GM18861 (cell line): ENCODE data around the gene PIGZ.
A peak's percentile ranks its signal among the peaks of the same experiment; 100 is the strongest.
"Not testable (repeated sequence)": the region's sequence is repeated elsewhere in the genome, so short reads cannot be mapped to it uniquely, and the experiment has no call there.

Source experiments
- ATAC-seq: cut with Tn5 transposase; IDR thresholded peaks from one replicate; pipeline ENCODE4 v1.9.1; 2021; ENCODE audit not compliant: unreplicated experiment

Gene PIGZ

GRCh38 chr3:196949750-196950149 lies 18.9 kb downstream of the PIGZ start:
- no peak for ATAC-seq

- no peak for ATAC-seq
Observed at GRCh38 chr3:196949285-196949619, 19.4 kb downstream of the PIGZ start.

- no peak for ATAC-seq
Observed at GRCh38 chr3:196948442-196949284, 20.0 kb downstream of the PIGZ start.

- no peak for ATAC-seq
Observed at GRCh38 chr3:196947860-196948441, 20.7 kb downstream of the PIGZ start.

GRCh38 chr3:196947136-196947859 lies 21.3 kb downstream of the PIGZ start:
- no peak for ATAC-seq

DNA sequence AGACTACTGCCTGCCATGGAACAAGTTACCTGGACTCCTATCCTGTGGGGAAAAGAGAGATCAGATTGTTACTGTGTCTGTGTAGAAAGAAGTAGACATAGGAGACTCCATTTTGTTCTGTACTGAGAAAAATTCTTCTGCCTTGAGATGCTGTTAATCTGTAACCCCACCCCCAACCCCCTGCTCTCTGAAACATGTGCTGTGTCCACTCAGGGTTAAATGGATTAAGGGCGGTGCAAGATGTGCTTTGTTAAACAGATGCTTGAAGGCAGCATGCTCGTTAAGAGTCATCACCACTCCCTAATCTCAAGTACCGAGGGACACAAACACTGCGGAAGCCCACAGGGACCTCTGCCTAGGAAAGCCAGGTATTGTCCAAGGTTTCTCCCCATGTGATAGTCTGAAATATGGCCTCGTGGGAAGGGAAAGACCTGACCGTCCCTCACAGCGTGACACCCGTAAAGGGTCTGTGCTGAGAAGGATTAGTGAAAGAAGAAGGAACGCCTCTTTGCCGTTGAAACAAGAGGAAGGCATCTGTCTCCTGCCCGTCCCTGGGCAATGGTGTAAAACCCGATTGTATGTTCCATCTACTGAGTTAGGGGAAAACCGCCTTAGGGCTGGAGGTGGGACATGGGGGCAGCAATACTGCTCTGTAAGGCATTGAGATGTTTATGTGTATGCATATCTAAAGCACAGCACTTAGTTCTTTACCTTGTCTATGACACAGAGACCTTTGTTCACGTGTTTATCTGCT lies 24.4 kb downstream of the PIGZ start:
- ATAC-seq, result not testable (repeated sequence)

DNA sequence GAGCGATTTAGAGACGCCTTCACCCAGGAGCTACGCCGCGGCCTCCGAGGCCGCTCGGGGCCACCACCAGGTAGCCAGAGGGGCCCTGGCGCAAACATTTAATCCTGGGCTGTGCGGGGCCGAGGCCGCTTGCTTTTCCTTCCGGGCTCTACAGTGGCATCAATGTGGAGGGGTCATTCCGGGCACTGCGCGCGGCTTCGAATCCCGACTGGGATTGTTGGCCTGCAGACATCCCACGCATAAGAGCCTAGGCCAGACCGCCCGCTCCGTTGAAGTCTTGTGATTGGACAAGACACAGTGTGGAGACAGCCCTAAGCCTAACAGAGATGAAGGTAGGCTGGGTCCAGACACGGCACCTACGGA lies 25.7 kb downstream of the PIGZ start:
- ATAC-seq, result no peak

DNA sequence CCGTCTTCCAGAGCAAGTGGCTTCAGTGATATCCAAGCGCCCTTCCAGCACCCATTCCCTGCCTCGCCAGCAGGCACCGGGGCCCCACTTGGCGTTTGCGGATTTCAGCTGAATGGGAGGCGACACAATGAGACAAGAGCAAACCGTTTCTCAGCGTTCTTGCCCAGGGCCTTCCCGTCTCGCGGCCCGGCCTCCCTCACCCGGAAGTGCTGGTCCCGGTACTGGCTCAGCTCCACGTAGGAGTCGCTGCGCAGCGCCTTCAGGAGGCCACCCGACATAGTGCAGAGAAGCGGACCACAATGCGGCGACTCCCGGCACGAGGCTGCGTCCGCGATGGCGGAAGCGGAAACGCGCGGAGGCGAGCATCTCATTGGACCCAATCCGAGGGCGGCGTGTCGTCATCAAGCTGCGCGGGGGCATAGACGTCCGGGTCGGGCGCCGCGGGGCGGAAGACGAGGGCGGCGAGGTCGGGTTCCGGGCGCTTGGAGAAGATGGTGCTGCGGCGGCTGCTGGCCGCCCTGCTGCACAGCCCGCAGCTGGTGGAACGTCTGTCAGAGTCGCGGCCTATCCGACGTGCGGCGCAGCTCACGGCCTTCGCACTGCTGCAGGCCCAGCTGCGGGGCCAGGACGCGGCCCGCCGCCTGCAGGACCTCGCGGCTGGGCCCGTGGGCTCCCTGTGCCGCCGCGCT lies 26.3 kb downstream of the PIGZ start, which contains the start of gene NCBP2:
Gene NCBP2 (minus strand): TSS at position 303 of the 689 bp plus-strand sequence. CDS start 25 bp downstream, at position 278.
- ATAC-seq, result peak; percentile 85

DNA sequence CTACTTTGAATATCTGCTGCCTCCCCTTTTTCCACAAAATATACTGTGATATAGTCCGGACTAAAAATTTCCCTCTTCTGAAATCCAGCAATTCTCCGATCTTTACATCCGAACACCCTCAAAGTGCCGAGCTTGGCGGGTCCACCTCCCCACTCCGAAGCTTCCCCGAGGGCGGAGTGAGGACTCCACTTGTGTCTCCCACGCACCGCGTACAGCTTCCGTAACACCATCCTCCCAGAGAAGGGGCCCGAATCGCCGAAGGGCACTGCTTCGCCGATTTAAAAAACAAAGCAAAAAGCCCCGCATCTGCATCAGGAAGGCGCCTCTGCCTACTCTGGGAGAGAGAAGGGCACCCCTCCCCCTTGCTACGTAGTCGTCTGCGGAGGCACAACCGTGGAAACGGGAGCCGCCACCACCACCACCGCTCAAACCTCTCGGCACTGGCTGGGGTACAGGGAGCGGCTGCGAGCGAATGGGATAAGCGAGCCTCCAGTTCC lies 26.9 kb downstream of the PIGZ start:
- ATAC-seq, result peak; percentile 10

DNA sequence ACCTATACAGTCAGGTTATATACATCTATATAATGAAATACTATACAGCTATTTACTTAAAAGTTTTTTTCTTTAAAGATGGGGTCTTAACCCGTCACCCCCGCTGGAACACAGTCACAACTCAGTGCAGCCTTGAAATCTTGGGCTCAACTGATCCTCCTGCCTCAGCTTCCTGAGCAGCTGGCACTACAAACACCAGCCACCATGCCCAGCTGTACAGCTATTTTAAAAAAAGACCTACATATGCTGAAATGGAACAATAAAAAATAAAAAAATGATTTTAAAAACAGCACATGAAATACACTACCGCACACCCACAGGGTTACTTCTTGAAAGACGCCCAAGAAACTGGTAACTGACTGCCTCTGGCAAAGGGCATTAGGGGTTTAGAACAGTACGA lies 30.1 kb downstream of the PIGZ start:
- ATAC-seq, result no peak

- no peak for ATAC-seq
Observed at GRCh38 chr3:196938124-196938523, 30.5 kb downstream of the PIGZ start.

GRCh38 chr3:196936288-196936687 lies 32.3 kb downstream of the PIGZ start:
- ATAC-seq, result no peak

DNA sequence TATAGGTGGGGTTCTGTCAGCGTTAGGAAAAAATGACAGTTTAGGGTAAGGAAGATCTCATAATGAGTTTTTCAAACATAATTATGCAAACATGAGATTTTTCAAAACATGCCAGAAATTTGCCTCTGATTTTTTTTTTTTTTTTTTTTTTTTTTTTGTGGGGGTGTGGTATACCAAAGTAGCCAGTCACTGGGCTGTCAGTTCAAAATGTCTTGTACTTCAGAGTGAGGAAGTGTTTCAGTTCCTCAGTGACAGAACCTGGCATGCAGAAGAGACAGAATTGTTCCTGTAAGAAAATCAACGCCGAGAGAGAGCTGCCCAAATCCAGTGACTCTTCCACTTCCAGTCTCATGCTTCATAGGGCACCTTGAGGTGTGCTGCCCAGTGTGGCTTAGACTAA lies 36.0 kb downstream of the PIGZ start:
- ATAC-seq, result peak; percentile 25

- peak; percentile 70 for ATAC-seq
Observed at GRCh38 chr3:196931828-196932587, 36.6 kb downstream of the PIGZ start.

GRCh38 chr3:196931157-196931556 lies 37.5 kb downstream of the PIGZ start:
- ATAC-seq, result no peak

DNA sequence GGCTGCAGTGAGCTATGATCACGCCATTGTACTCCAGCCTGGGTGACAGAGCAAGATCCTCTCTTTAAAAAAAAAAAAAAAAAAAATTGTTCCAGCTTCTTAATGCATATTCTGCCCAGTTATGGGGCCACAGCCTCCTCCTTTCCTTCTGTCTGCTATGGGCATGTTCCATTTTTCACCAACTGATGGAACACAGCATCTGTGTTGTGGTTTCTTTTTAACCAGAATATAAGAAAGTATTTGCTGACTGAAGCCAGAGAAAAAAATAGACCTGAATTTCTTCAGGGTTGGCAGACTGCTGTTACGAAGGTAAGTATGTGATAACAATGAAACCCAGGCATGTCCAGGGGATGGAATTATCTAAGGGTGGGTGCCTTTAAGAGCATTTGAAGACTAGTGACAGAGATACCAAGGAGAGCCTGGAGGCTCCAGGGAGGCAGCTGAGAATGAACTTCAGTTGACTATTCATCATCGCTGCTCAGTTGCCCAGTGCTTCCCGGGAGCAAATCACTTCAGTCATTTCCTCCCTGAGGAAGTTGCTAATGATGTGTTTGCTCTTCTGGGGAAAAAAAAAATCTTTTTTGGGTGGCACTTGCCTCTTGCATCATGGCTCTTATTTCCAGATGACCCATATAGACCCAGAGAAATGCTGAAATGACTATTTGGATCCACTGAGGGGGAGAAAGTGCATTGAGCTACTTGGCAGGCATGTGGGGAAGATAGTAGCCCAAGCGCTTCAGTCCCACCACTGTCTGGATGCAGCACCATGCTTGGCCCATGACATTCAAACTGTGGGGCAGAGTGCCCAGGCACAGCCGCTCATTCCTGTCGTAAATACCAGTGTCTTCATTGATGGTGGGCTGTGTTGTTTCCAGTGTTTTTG lies 40.8 kb downstream of the PIGZ start:
- no peak for ATAC-seq

DNA sequence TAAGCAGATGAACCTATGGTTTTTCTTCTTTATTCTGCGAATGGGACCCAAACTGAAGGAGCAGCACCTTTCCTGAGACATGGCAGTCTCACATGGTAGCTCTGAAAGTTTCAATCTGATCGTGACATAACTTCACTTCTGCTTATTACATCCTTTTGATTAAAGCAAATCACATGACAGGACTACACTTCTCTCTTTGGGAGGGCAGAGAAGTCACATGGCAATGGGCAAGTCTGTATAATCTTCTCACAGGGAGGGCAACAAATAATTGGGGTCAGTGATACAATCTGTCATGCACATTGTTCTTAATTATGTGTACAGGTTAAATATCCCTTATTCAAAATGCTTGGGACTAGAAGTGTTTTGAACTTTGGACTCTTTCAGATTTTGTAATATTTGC lies 47.9 kb downstream of the PIGZ start:
- no peak for ATAC-seq

- ATAC-seq, result no peak
Observed at GRCh38 chr3:196918968-196919367, 49.7 kb downstream of the PIGZ start.

DNA sequence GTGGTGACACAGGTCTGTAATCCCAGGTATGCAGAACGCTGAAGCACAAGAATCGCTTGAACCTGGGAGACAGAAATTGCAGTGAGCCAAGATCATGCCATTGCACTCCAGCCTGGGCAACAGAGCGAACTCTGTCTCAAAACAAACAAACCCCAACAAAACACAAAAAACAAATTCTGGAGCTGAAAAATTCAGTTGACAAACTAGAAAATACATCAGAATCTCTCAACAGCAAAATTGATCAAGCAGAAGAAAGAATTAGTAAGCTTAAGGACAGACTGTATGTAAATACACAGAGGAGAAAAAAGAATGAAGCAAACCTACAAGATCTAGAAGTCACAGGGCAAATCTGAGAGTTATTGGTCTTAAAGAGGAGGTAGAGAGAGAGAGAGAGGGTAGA lies 51.6 kb downstream of the PIGZ start:
- no peak for ATAC-seq
